GM04503 (cell line): ENCODE results near the gene CHCHD4.
"Not testable (repeated sequence)": the region's sequence is repeated elsewhere in the genome, so short reads cannot be mapped to it uniquely, and the experiment has no call there.

ENCODE experiments used
- DNase-seq: peaks from one replicate; pipeline ENCODE4 v3.0.0-alpha.2; 2012; ENCODE audit warnings: low read depth

The CHCHD4 gene

GRCh38 chr3:14134291-14134690 lies 9.6 kb upstream of the CHCHD4 start:
- DNase-seq = no peak

GRCh38 chr3:14133876-14134275 lies 9.2 kb upstream of the CHCHD4 start:
- no peak for DNase-seq

- no peak for DNase-seq
Observed at GRCh38 chr3:14133188-14133800, 8.6 kb upstream of the CHCHD4 start.

- DNase-seq = no peak
Observed at GRCh38 chr3:14132689-14133088, 8.0 kb upstream of the CHCHD4 start.

GRCh38 chr3:14132120-14132519 lies 7.5 kb upstream of the CHCHD4 start:
- DNase-seq = no peak

GRCh38 chr3:14131134-14131533 lies 6.5 kb upstream of the CHCHD4 start:
- no peak for DNase-seq

- DNase-seq = no peak
Observed at GRCh38 chr3:14130707-14131106, 6.0 kb upstream of the CHCHD4 start.

GRCh38 chr3:14130230-14130629 lies 5.6 kb upstream of the CHCHD4 start:
- no peak for DNase-seq

- DNase-seq = no peak
Observed at GRCh38 chr3:14129296-14129695, 4.6 kb upstream of the CHCHD4 start.

GRCh38 chr3:14128724-14129123 lies 4.1 kb upstream of the CHCHD4 start:
- no peak for DNase-seq

- no peak for DNase-seq
Observed at GRCh38 chr3:14127516-14128161, 3.0 kb upstream of the CHCHD4 start.

- DNase-seq = no peak
Observed at GRCh38 chr3:14126887-14127505, 2.3 kb upstream of the CHCHD4 start.

GRCh38 chr3:14126017-14126886 lies 1.6 kb upstream of the CHCHD4 start:
- no peak for DNase-seq

- peak; percentile 93 for DNase-seq
Observed at GRCh38 chr3:14125193-14126016, 735 bp upstream of the CHCHD4 start.

GRCh38 chr3:14124223-14124614 lies 451 bp downstream of the CHCHD4 start:
- no peak for DNase-seq

- no peak for DNase-seq
Observed at GRCh38 chr3:14123308-14124222, 1.1 kb downstream of the CHCHD4 start.

- no peak for DNase-seq
Observed at GRCh38 chr3:14122301-14122700, 2.4 kb downstream of the CHCHD4 start.

GRCh38 chr3:14121859-14122258 lies 2.8 kb downstream of the CHCHD4 start:
- DNase-seq = no peak

GRCh38 chr3:14120921-14121448 lies 3.7 kb downstream of the CHCHD4 start:
- not testable (repeated sequence) for DNase-seq
